Psoas muscle (tissue), 8 donors: Measurements from ENCODE around the gene SMAD4. TPM values are rescaled to one million over a fixed set of nuclear protein-coding genes. Genes with fewer than 3 reads are reported as not detected.
"Not testable (repeated sequence)": the region's sequence is repeated elsewhere in the genome, so short reads cannot be mapped to it uniquely, and the experiment has no call there.

Experiments used
- ATAC-seq, 4 donors: fragments of 200-7000 bp; cut with Tn5 transposase; one replicate each; pipeline ENCODE4 v1.9.1; 2020; ENCODE audit warnings: moderate library complexity in 3 of 4, mild to moderate bottlenecking in 2 of 4
- DNase-seq, 2 donors: peaks; one replicate each; pipeline ENCODE4 v3.0.0-alpha.2; 2020
- H3K27ac ChIP-seq: fragments of 200-600 bp; one replicate; pipeline ENCODE4 v1.8.0; 2022
- H3K27me3 ChIP-seq, 3 donors: fragments of 200-600 bp in 1 of 3; one replicate each; pipeline versions ENCODE4 v1.6.1 to v1.8.0; 2013 to 2022; ENCODE audit warnings: low read length in 2 of 3, mild to moderate bottlenecking in 2 of 3, moderate library complexity in 1 of 3; ENCODE audit not compliant: insufficient read depth in 3 of 3
- H3K36me3 ChIP-seq, 2 donors: fragments of 200-600 bp in 1 of 2; one replicate each; pipeline versions ENCODE4 v1.6.1 to v1.8.0; 2013 to 2022; ENCODE audit warnings: low read depth in 1 of 2, mild to moderate bottlenecking in 1 of 2, moderate library complexity in 1 of 2; ENCODE audit not compliant: insufficient read depth in 1 of 2
- H3K4me1 ChIP-seq: fragments of 200-600 bp; one replicate; pipeline ENCODE4 v1.8.0; 2022
- H3K4me3 ChIP-seq: fragments of 200-600 bp; one replicate; pipeline ENCODE4 v1.8.0; 2022; ENCODE audit warnings: mild to moderate bottlenecking
- H3K9me3 ChIP-seq: fragments of 200-600 bp; one replicate; pipeline ENCODE4 v1.8.0; 2022
- CTCF ChIP-seq: fragments of 200-600 bp; IDR thresholded peaks from one replicate; pipeline ENCODE4 v1.8.0; 2022; ENCODE audit warnings: antibody characterized with exemption
- WGBS, 3 donors: extraction: QIAGEN DNeasy Blood & Tissue Kit; methylation state at CpG; one replicate each; pipeline versions ENCODE4 v1.1.6 to v1.1.7; 2013; 5-methylcytosine and 5-hydroxymethylcytosine counted together
- intact Hi-C, 2 donors: fragments of 100-400 bp; cut with DNase I; formaldehyde crosslinking; loops; one replicate each; pipeline versions ENCODE4 v1.11.0 to v1.14.2; 2022
- polyA plus RNA-seq, 3 donors: library from polyadenylated mRNA; stranded (reverse); fragments of 200-250 nt; gene quantifications; one replicate each; pipeline ENCODE4 v1.2.3, GENCODE V29; 2013
- total RNA-seq, 4 donors: library from RNA; stranded (reverse); fragmentation: NEBNext Ultra II Directional in 2 of 4; extraction: Animal tissue kit (Norgen Biotek cat#: 25700) in 2 of 4; gene quantifications; one replicate each; pipeline versions ENCODE4 v1.2.1 to v1.2.4, GENCODE V29; 2021 to 2023
- donor health status: healthy with polysubstance abuse.
- donor health status: DM: no; HTN: no; CAD: no; lungs with moderate emphysema.
- donor health status: Bipolar disorder and iron deficiency.
- donor health status: healthy.
- donor health status: DM: yes; HTN: yes; CAD: no.
- donor health status: DM: no; HTN: no; CAD: no.
- donor health status: DM: no; HTN: no; CAD: no.
- donor health status: DM: yes; HTN: yes; CAD: no.

SMAD4 gene
- total and polyA plus RNA-seq, 7 donors: 35.6 to 128 (median 92.7) TPM

DNA sequence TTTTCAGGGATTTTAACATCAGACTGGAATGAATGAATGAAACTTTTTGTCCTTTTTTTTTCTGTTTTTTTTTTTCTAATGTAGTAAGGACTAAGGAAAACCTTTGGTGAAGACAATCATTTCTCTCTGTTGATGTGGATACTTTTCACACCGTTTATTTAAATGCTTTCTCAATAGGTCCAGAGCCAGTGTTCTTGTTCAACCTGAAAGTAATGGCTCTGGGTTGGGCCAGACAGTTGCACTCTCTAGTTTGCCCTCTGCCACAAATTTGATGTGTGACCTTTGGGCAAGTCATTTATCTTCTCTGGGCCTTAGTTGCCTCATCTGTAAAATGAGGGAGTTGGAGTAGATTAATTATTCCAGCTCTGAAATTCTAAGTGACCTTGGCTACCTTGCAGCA, 53.4 kb downstream of the SMAD4 start:
- H3K4me3 ChIP-seq: no peak overlapping the region
- 33 to 97% (median 89%) methylated on average over 1 of the region's 1 CpG for WGBS, 3 donors
- TF ChIP-seq CTCF: no peak

DNA sequence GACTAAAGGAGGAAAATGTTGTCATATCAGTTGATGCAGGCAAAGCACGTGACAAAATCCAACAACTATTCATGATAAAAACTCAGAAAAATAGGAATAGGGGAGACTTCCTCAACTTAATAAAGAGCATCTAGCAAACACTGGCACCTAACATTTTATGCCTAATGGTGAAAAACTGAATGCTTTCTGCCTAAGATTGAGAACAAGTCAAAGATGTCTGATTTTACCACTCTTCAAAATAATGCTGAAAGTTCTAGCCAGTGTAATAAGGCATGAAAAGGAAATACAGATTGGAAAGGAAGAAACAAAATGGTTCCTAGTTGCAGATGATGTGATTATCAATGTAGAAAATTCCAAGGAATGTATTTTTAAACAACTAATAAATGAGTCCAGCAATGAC, 58.4 kb downstream of the SMAD4 start:
- H3K27ac ChIP-seq: no peak overlapping the region
- no peak for TF ChIP-seq CTCF
- H3K9me3 ChIP-seq: peaks cover 18% of the 10 kb centered on the region
- H3K36me3 ChIP-seq: peaks cover 0 to 25% of the 10 kb centered on the region in 2 donors
- H3K4me3 ChIP-seq: no peak overlapping the region
- H3K4me1 ChIP-seq: no peaks in the 10 kb centered on the region
- WGBS, 3 donors: 95 to 100% (median 97%) methylated on average over 1 of the region's 1 CpG
- ATAC-seq: no peak
- DNase-seq: no peak
- H3K27me3 ChIP-seq: no peaks in the 10 kb centered on the region
- intact Hi-C loops: no loop called here

More for the DNA sequence above, 53.4 kb downstream of the SMAD4 start:
- Histone ChIP-seq H3K4me1 (no peaks in the 10 kb centered on the region), H3K9me3 (peaks cover 11% of the 10 kb centered on the region), H3K27me3 (no peaks in the 10 kb centered on the region), H3K27ac (no peak overlapping the region), H3K36me3 (peaks cover 4 to 76% of the 10 kb centered on the region in 2 donors)
- DNase-seq (no peak), ATAC-seq (no peak)
- intact Hi-C loops: no loop called here

DNA sequence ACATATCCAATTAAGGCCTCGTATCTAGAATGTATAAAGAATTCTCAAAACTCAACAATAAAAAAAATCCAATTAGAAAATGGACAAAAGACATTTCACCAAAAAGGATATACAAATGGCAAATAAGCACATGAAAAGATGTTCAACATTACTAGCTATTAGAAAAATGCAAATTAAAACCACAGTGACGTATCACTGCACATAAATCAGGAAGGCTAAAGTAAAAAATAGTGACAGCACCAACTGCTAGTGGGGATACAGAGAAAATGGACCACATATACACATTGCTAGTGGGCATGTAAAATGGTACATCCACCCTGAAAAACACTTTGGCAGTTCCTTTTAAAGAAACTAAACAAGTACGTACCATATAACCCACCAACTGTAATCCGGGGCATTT, 59.7 kb downstream of the SMAD4 start:
- no peak overlapping the region for H3K27ac ChIP-seq
- 88 to 91% (median 90%) methylated on average over 4 of the region's 4 CpGs for WGBS, 3 donors
- no peak for TF ChIP-seq CTCF
- ATAC-seq (no peak), DNase-seq (no peak)
- intact Hi-C loops: no loop called here
- no peaks in the 10 kb centered on the region for H3K4me1 ChIP-seq
- no peak overlapping the region for H3K4me3 ChIP-seq
- no peaks in the 10 kb centered on the region for H3K27me3 ChIP-seq
- peaks cover 0 to 19% of the 10 kb centered on the region in 2 donors for H3K36me3 ChIP-seq
- peaks cover 18% of the 10 kb centered on the region for H3K9me3 ChIP-seq

- no peak for DNase-seq
- peaks cover 18% of the 10 kb centered on the region for H3K9me3 ChIP-seq
- ATAC-seq: no peak
- no peak for TF ChIP-seq CTCF
- H3K4me3 ChIP-seq: no peak overlapping the region
- intact Hi-C loops: no loop called here
- no peaks in the 10 kb centered on the region for H3K27me3 ChIP-seq
- H3K36me3 ChIP-seq: peaks cover 0 to 3% of the 10 kb centered on the region in 2 donors
- no peaks in the 10 kb centered on the region for H3K4me1 ChIP-seq
- WGBS, 3 donors: 57 to 61% (median 61%) methylated on average over 5 of the region's 5 CpGs
- H3K27ac ChIP-seq: no peak overlapping the region
Observed at GRCh38 chr18:51091270-51091669, 61.3 kb downstream of the SMAD4 start.

- H3K9me3 ChIP-seq: peaks cover 18% of the 10 kb centered on the region
- H3K36me3 ChIP-seq: no peaks in the 10 kb centered on the region
- no peak overlapping the region for H3K27ac ChIP-seq
- H3K4me1 ChIP-seq: no peaks in the 10 kb centered on the region
- peaks cover 0 to 2% (median 0%) of the 10 kb centered on the region in 3 donors for H3K27me3 ChIP-seq
- no peak overlapping the region for H3K4me3 ChIP-seq
- DNase-seq (no peak), ATAC-seq (peak in 2 of 4 donors; percentile 21 to 33)
- 27 to 46% (median 40%) methylated on average over 2 of the region's 2 CpGs for WGBS, 3 donors
- no peak for TF ChIP-seq CTCF
- intact Hi-C loops: no loop called here
Observed at GRCh38 chr18:51092117-51092516, 62.1 kb downstream of the SMAD4 start.

GRCh38 chr18:51092967-51093366, 63.0 kb downstream of the SMAD4 start:
- DNase-seq, H3K4me1 ChIP-seq, ATAC-seq, H3K27ac ChIP-seq, intact Hi-C loops, H3K4me3 ChIP-seq, H3K27me3 ChIP-seq, H3K36me3 ChIP-seq: not testable (repeated sequence)
- WGBS, 3 donors: 92 to 96% (median 94%) methylated on average over 1 of the region's 1 CpG
- H3K9me3 ChIP-seq: peaks cover 12% of the 10 kb centered on the region
